GM12878 (cell line): ENCODE data around the gene MBD6. TPM values are rescaled to one million over a fixed set of nuclear protein-coding genes. Genes with fewer than 3 reads are reported as not detected.

Source experiments
- ATAC-seq: fragments of 200-7000 bp; cut with Tn5 transposase; 3 replicates; pipeline ENCODE4 v1.9.1; 2020; ENCODE audit warnings: mild to moderate bottlenecking, moderate library complexity
- BruUV-seq: library from RNA; stranded (reverse); fragments of 400-500 nt; replicated peaks from 2 replicates; lab custom pipeline; 2021; lab: Mats Ljungman, UMichigan
- CTCF ChIA-PET: fragments of 300-600 bp; sonication (Branson Sonifier 250); formaldehyde crosslinking; extraction: SDS; loops from one replicate; lab custom pipeline; 2021; ENCODE audit warnings: inconsistent platforms; lab: Yijun Ruan, JAX
- POLR2A ChIA-PET: fragments of 350-600 bp; formaldehyde crosslinking; extraction: SDS; loops from one replicate; lab custom pipeline; 2021; ENCODE audit warnings: inconsistent platforms; lab: Charles Lee
- RAD21 ChIA-PET: fragments of 300-600 bp; sonication (Branson Sonifier 250); formaldehyde crosslinking; loops from one replicate; lab custom pipeline; 2023; ENCODE audit warnings: antibody characterized with exemption; ENCODE audit not compliant: unreplicated experiment; lab: Charles Lee
- SMC1A ChIA-PET: fragments of 300-600 bp; sonication (Branson Sonifier 250); formaldehyde crosslinking; loops from one replicate; lab custom pipeline; 2023; ENCODE audit not compliant: unreplicated experiment, uncharacterized antibody; lab: Charles Lee
- DNase-seq: peaks from one replicate; pipeline ENCODE4 v3.0.0-alpha.2; 2011; ENCODE audit warnings: low read depth, low spot score
- FAIRE-seq: peaks from 3 replicates; lab custom pipeline; 2011; peaks lifted over from hg19 to GRCh38; lab: Jason Lieb, UNC
- H2AFZ ChIP-seq: 2 replicates; pipeline ENCODE4 v1.6.0; 2011; ENCODE audit warnings: low read depth, low read length, control low read depth; ENCODE audit not compliant: control insufficient read depth
- H3K27ac ChIP-seq: 2 replicates; pipeline ENCODE4 v1.5.1; 2011; ENCODE audit warnings: control low read depth; ENCODE audit not compliant: control insufficient read depth, insufficient read depth
- H3K27me3 ChIP-seq, 2 experiments: replicated peaks in 1 of 2; 2 replicates each; pipeline versions ENCODE4 v1.6.0 to v1.6.1; 2011; ENCODE audit warnings: low read length in 1 of 2; ENCODE audit not compliant: control insufficient read depth in 2 of 2, insufficient read depth in 2 of 2
- H3K36me3 ChIP-seq, 2 experiments: 2 replicates each; pipeline ENCODE4 v1.5.1; 2011; ENCODE audit warnings: low read length in 1 of 2; ENCODE audit not compliant: control insufficient read depth in 2 of 2, insufficient read depth in 2 of 2
- H3K4me1 ChIP-seq: 2 replicates; pipeline ENCODE4 v1.6.1; 2011; ENCODE audit warnings: mild to moderate bottlenecking, low read length, moderate library complexity, mixed read lengths; ENCODE audit not compliant: control insufficient read depth, insufficient read depth
- H3K4me2 ChIP-seq: 2 replicates; pipeline ENCODE4 v1.6.0; 2011; ENCODE audit warnings: control low read depth; ENCODE audit not compliant: control insufficient read depth, insufficient read depth
- H3K4me3 ChIP-seq: fragments of 200-600 bp; sonication (generic); 2 replicates; pipeline ENCODE4 v1.5.1; 2016
- H3K79me2 ChIP-seq: 2 replicates; pipeline ENCODE4 v1.6.0; 2011; ENCODE audit warnings: low read length; ENCODE audit not compliant: control insufficient read depth, insufficient read depth
- H3K9ac ChIP-seq: 2 replicates; pipeline ENCODE4 v1.8.0; 2011; ENCODE audit warnings: low read length, control low read depth, mixed read lengths; ENCODE audit not compliant: control insufficient read depth, insufficient read depth
- H3K9me3 ChIP-seq: replicated peaks from 3 replicates; pipeline ENCODE4 v1.5.1; 2011; ENCODE audit warnings: mild to moderate bottlenecking, low read length; ENCODE audit not compliant: control insufficient read depth, insufficient read depth
- H4K20me1 ChIP-seq: 2 replicates; pipeline ENCODE4 v1.6.0; 2011; ENCODE audit not compliant: control insufficient read depth, insufficient read depth
- GATAD2B ChIP-seq: fragments of 450-650 bp; conservative IDR thresholded peaks from 2 replicates; pipeline ENCODE4 v1.6.1; 2017; ENCODE audit warnings: low read depth, mild to moderate bottlenecking, moderate library complexity
- LARP7 ChIP-seq: fragments of 450-650 bp; IDR thresholded peaks from 2 replicates; pipeline ENCODE4 v1.6.1; 2017; ENCODE audit warnings: mild to moderate bottlenecking
- MEF2B ChIP-seq: fragments of 450-650 bp; IDR thresholded peaks from 2 replicates; pipeline ENCODE4 v1.6.1; 2018; ENCODE audit warnings: mild to moderate bottlenecking, moderate library complexity; ENCODE audit not compliant: partially characterized antibody, poor library complexity, severe bottlenecking
- MTA3 ChIP-seq: IDR thresholded peaks from 2 replicates; pipeline ENCODE4 v1.6.1; 2012; ENCODE audit warnings: low read length, inconsistent platforms, borderline replicate concordance
- POU2F2 ChIP-seq: IDR thresholded peaks from 3 replicates; pipeline ENCODE4 v1.6.1; 2011; ENCODE audit warnings: low read depth, mild to moderate bottlenecking, low read length, borderline replicate concordance
- STAT1 ChIP-seq: fragments of 450-650 bp; conservative IDR thresholded peaks from 2 replicates; pipeline ENCODE4 v1.6.1; 2014; ENCODE audit warnings: antibody characterized with exemption, mild to moderate bottlenecking
- ZBED1 ChIP-seq: IDR thresholded peaks from 2 replicates; pipeline ENCODE4 v1.6.1; 2016; ENCODE audit warnings: borderline replicate concordance
- WGBS: methylation state at CpG from one replicate; pipeline ENCODE4 v1.1.6; 2016; ENCODE audit warnings: low lambda C conversion rate; ENCODE audit not compliant: insufficient replicate concordance, insufficient coverage; ENCODE audit errors: missing lambda C conversion rate; 5-methylcytosine and 5-hydroxymethylcytosine counted together
- in situ Hi-C: fragments of 300-500 bp; cut with MboI; formaldehyde crosslinking; loops from 9 replicates; pipeline ENCODE4 v1.14.3; 2018; ENCODE audit warnings: mixed read lengths
- intact Hi-C: fragments of 100-400 bp; cut with micrococcal nuclease; formaldehyde crosslinking; loops from one replicate; pipeline ENCODE4 v1.14.2; 2022; ENCODE audit not compliant: unreplicated experiment
- polyA plus RNA-seq, 11 experiments: library from polyadenylated mRNA; depleted of rRNA in 4 of 11; unstranded in 6 of 11; stranded (reverse) in 5 of 11; fragments of >200 nt; fragmentation: Nextera tagmentation in 4 of 11; fragmentation: Illumina TruSeq in 1 of 11; extraction: Ambion mirVana in 4 of 11; extraction: Trizol in 1 of 11; gene quantifications; 1 replicate in 1 of 11; 2 replicates in 10 of 11; pipeline versions ENCODE4 v1.2.1 to v1.2.3, GENCODE V29; 2011 to 2016; ENCODE audit warnings: inconsistent platforms in 2 of 11, missing spikeins in 2 of 11, low read depth in 1 of 11
- total RNA-seq, 4 experiments: library from RNA; depleted of rRNA in 3 of 4; stranded (reverse); fragments of >200 nt in 3 of 4; fragmentation: Illumina TruSeq in 1 of 4; extraction: Trizol in 1 of 4; gene quantifications; 2 replicates each; pipeline versions ENCODE4 v1.2.1 to v1.2.3, GENCODE V29; 2013 to 2021

The MBD6 gene
- total and polyA plus RNA-seq, 10 of the 15 experiments (the other 5 are each of a cell fraction or from before 2014, with no cell fraction given), result 1.5 to 52.7 (median 6.8) TPM

GRCh38 chr12:57543581-57543980 lies 21.0 kb downstream of the MBD6 start:
- H3K4me3 ChIP-seq, result no peak overlapping the region
- no peaks in the 10 kb centered on the region for H3K27me3 ChIP-seq
- no peak overlapping the region for H3K27ac ChIP-seq
- H3K9ac ChIP-seq, result no peak overlapping the region
- POLR2A ChIA-PET, result no interaction called here
- TF ChIP-seq GATAD2B, result no peak
- H3K79me2 ChIP-seq, result peaks cover 19% of the 10 kb centered on the region
- ATAC-seq, result no peak
- H3K9me3 ChIP-seq, result no peaks in the 10 kb centered on the region
- BruUV-seq, result no TSS peak
- in situ Hi-C loops, result no loop called here
- SMC1A ChIA-PET, result interaction anchor here (0.6 to 1.2 kb wide), 3 partner anchors 19 to 91 kb away, joined by 3 read pairs; no protein-coding TSS in a partner anchor
- WGBS, result 100% methylated on average over 2 of the region's 2 CpGs
- no peak for DNase-seq
- no peak overlapping the region for H3K4me2 ChIP-seq
- peaks cover 6% of the 10 kb centered on the region; the same call in 1 of the 2 replicates for H3K4me1 ChIP-seq
- CTCF ChIA-PET, result interaction anchor here (1.1 to 1.6 kb wide), 3 partner anchors 9 to 85 kb away, joined by 4 to 5 read pairs (median 4); partner anchors contain the start of gene GLI1
- RAD21 ChIA-PET, result no interaction called here
- intact Hi-C loops, result no loop called here
- no peak overlapping the region for H2AFZ ChIP-seq
- H4K20me1 ChIP-seq, result no peaks in the 10 kb centered on the region
- H3K36me3 ChIP-seq, result no peaks in the 10 kb centered on the region
- no peak for FAIRE-seq

GRCh38 chr12:57545809-57546437 lies 23.3 kb downstream of the MBD6 start:
- Histone ChIP-seq H2AFZ (peak overlapping the region; percentile 67), H3K79me2 (peaks cover 19% of the 10 kb centered on the region), H3K9me3 (no peaks in the 10 kb centered on the region), H3K9ac (peak overlapping the region; percentile 89), H4K20me1 (no peaks in the 10 kb centered on the region), H3K4me3 (peak overlapping the region; percentile 87), H3K4me1 (peaks cover 9% of the 10 kb centered on the region; the same call in 1 of the 2 replicates), H3K27me3 (no peaks in the 10 kb centered on the region; a peak in 2 of 4 replicates), H3K27ac (peak overlapping the region; percentile 67), H3K36me3 (no peaks in the 10 kb centered on the region), H3K4me2 (peak overlapping the region; percentile 98)
- no TSS peak for BruUV-seq
- ChIA-PET CTCF (interaction anchor here (0.6 to 1.8 kb wide), 12 partner anchors 15 to 227 kb away, joined by 3 to 8 read pairs (median 4); partner anchors contain the start of gene DDIT3), POLR2A (interaction anchor here (0.5 to 2.1 kb wide), 5 partner anchors 8 to 1543 kb away, joined by 3 to 11 read pairs (median 3); partner anchors contain the start of gene MBD6), SMC1A (interaction anchor here (0.7 to 1.9 kb wide), 3 partner anchors 7 to 87 kb away, joined by 3 to 6 read pairs (median 5); partner anchors contain the start of gene GLI1), RAD21 (interaction anchor here (0.8 to 1.8 kb wide), 5 partner anchors 22 to 87 kb away, joined by 3 to 11 read pairs (median 4); partner anchors contain the start of gene ARHGAP9)
- TF ChIP-seq LARP7, result 0 out of 2 replicates have a peak, but pooled peaks have one; percentile 8
- no peak for TF ChIP-seq POU2F2
- no peak for TF ChIP-seq STAT1
- TF ChIP-seq MEF2B, result no peak
- TF ChIP-seq MTA3, result peak; percentile 64; the same call in 1 of the 2 replicates
- TF ChIP-seq ZBED1, result 0 out of 2 replicates have a peak, but pooled peaks have one; percentile 14
- intact Hi-C loops, result loop anchor here (2.0 kb wide), 1 partner anchor 23 kb away; the partner anchor contains the start of gene MBD6
- FAIRE-seq, result no peak
- in situ Hi-C loops, result no loop called here
- DNase-seq, result no peak
- ATAC-seq, result no peak
- WGBS, result 65% methylated on average over 15 of the region's 15 CpGs
